HuH-7 (cell line): ENCODE data around the gene NFKB1.

Source experiments
- DNase-seq: peaks from one replicate; pipeline ENCODE4 v3.0.0; 2011; ENCODE audit warnings: low spot score

Gene NFKB1

DNA sequence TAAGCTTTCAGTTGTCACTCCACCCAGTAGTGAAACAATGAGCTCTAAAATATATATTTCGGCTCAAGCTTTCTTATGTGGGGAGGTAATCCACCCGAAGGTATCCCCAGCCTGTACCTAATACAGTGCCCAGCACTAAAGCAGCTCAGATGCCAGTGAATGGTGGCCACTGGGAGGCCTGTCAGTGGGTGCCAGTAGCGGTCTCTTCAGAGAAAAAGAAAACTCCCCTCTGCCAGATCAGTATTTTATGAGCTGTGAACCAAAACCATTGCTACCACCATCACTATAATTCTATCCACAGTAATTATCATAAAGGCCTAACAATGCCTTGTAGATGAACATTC lies 835 bp upstream of the NFKB1 start:
- no peak for DNase-seq

- no peak for DNase-seq
Observed at GRCh38 chr4:102501447-102501696, 213 bp downstream of the NFKB1 start.

DNA sequence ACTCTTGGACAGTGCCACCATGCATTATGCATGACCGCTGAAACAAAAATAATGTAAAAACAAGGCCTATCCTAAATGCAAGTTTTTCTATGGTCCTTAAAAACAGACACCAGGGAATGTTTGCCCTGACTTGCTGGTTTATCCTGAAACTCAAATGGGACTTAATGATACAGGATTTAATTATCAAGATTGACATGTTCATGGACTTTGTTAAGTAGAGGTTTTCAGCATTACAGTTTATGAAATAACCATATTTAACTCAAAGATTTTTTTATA lies 1.3 kb downstream of the NFKB1 start:
- no peak for DNase-seq

DNA sequence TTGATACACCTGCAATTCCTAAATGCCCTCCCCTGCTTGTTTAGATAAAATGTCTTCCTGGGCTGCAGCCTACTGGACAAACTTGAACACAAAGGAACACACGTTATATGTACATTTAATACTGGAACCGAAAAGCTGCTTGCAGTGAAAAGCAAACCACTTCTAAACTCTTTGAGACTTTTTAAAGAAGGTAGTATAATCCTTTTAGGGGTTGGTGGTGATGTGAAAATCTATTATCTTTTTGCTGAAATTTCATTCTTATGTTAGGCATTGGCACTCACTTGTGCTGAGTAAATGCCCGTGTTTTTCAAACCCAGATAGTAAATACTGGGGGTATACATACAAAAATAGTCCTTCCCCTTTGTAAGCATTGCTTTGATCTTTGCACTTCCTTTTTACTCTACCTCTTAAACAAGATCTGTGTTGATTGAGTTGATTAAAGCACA lies 2.2 kb downstream of the NFKB1 start:
- no peak for DNase-seq

GRCh38 chr4:102503831-102504786 lies 3.0 kb downstream of the NFKB1 start:
- no peak for DNase-seq

DNA sequence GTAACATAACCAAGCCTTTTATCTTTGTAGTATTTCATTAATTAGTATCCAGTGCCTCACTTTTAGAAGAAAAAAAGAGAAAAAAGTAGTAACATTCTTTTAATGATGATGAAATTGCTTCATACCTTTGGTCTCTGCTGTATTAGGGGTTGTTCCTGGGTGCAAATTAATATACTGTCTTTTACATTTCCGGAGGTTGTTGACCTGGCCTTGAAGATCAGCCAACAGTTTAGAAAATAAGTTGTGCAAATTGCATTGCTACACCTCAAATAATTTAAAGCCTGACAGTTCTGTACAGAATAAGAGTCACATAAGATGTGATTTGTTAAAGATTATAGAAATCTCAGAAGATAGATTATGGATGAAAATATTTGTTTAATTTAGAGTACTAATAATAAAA lies 3.8 kb downstream of the NFKB1 start:
- DNase-seq, result no peak

- no peak for DNase-seq
Observed at GRCh38 chr4:102505708-102506107, 4.5 kb downstream of the NFKB1 start.

DNA sequence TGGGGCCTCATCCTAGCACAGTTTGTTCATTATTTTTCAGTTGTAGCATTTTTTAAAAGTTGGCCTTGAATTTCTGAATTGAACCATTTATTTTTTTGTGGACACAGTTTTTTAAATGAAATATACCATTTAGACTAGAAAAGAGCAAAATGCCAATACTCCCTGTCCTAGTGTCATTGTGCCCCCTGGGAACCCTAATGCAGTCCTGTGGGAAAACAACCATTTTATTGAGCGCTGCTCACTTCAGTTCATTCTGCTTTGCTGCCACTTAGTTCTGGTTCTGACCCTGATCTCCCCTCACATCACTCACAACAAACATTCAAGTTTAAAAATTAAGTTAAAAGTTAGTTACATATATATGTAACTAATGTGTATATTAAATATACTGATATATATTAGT lies 5.4 kb downstream of the NFKB1 start:
- DNase-seq, result no peak

- DNase-seq, result no peak
Observed at GRCh38 chr4:102511830-102512605, 10.9 kb downstream of the NFKB1 start.

- no peak for DNase-seq
Observed at GRCh38 chr4:102514298-102514964, 13.3 kb downstream of the NFKB1 start.

DNA sequence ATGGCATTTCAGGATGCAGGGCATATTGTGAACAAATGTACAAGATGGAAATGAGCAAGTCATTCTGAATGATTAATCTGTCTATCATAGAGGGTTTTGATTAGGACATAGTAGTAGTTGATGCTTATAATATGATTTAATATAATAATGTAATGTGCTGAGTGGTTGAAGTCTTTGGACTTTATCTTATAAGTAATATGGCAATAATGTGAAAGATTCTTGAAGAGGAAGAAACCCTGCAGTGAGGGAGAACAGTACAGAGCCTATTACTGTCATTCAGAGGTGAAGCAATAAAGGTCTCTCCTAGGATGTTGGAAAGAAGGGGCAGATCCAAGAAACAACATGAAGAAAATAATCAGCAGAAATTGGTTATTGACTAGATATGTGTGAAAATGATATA lies 16.6 kb downstream of the NFKB1 start:
- no peak for DNase-seq

DNA sequence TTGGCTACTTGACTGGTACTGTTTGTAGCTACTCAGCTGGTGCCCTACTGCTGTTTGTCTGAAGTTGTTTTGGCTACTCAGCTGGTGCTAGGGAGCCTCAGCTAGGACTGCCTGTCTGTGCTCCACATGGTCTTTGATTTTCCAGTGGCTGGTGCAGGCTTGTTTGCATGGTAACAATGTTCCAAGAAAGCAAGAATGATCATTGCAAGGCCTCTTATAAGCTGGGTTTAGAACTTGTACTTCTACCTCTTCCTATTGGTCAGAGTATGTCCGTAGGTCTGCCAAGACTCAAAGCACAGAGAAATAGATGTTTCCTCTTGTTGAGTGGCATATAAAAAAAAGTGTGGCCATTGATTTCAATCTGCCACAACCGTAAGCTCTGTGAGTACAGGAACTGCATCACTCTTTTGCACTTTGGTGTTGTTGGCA lies 17.6 kb downstream of the NFKB1 start:
- DNase-seq, result no peak

DNA sequence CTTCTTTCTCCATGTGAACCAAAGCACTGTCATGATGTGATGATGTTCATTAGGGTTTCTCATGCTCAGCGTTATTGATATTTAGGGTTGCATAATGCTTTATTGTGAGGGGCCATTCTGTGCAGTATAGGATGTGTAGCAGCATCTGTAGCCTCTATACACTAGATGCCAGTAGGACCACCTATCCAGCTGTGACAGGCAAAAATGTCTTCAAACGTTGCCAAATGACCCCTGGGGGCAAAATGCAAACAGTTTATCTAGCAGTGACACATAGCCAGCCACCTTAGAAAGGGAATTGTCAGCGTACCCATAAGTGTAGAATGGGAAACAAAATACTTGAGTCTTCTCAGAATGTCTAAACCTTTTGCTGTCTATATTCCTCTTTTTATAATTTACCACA lies 18.8 kb downstream of the NFKB1 start:
- no peak for DNase-seq

- DNase-seq, result no peak
Observed at GRCh38 chr4:102521570-102521969, 20.4 kb downstream of the NFKB1 start.

DNA sequence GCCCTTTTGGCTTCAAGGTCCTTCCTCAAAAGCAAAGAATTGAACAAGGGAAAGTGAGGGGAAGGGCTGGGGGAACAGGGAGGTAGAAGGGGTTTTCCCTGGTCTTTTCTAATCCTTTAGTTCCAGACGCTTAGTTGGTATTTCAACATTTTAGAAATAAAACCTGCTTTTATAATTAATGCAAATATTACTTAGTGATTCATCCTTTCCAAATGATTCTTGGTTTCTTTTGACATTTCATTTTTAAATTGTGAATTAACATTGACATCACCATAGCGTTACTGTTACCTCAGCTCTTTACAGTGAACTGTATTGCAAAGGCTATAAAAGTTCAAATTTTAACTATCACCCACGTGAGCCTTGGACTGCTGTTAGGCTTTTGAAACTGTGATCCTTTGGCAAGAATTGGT lies 20.9 kb downstream of the NFKB1 start:
- no peak for DNase-seq

- no peak for DNase-seq
Observed at GRCh38 chr4:102524691-102525090, 23.5 kb downstream of the NFKB1 start.

- DNase-seq, result no peak
Observed at GRCh38 chr4:102525097-102525496, 23.9 kb downstream of the NFKB1 start.

GRCh38 chr4:102525504-102525903 lies 24.3 kb downstream of the NFKB1 start:
- DNase-seq, result no peak

GRCh38 chr4:102526532-102526931 lies 25.4 kb downstream of the NFKB1 start:
- DNase-seq, result no peak

GRCh38 chr4:102527695-102528283 lies 26.6 kb downstream of the NFKB1 start:
- no peak for DNase-seq

DNA sequence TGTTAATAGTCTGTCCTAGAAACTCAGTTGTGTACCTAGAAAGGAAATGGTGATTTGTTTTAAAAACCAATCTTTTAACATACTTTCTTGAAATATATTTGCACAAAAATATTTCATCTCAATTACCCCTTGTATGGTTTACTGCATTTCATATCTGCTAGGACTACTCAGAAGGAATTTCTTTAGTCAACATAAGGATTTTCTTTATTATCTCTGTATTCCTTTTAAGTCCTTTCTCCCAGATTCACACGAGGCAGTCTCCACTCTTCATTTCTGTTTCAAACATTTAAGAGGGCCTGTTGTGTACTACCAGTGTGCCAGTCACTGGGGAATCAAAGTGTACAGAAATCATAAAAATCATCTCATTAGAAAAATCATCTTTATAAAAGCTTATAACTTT lies 28.8 kb downstream of the NFKB1 start:
- no peak for DNase-seq

DNA sequence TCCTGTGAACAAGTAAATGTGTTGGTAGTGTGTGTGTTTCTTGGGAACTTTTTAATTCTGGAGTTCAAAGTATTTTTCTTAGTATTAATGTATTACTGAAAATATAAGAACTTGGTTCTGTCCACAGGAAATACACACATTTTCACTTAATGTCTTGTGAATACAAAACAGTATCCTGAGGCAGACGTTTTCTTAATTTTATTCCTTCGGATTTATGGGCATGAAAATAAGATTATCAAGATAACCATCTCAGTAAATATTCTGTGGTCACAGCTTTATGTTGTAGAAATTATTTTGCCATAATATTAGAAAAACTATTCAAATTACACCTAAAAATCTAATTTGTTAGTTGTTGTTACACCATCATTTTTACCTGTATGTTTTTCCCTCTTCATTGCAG lies 29.8 kb downstream of the NFKB1 start:
- DNase-seq, result no peak

DNA sequence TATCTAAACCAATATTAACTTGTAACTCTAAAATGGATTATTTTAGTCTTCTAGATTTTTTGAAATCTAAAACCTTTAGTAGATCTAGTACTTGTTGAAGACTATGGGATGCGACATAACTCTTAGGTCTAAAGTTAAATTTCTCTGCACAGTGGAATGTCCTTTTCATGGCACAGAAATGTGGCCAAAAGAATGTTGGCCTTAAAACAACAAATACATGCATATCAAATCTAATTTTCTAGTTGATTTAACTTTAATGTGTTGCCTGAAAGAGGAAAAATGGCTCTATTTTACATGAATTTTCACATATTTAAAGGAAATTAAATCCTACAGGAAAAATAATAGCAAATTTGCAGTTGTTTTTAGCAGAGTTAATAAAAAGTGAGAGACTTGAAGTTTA lies 30.3 kb downstream of the NFKB1 start:
- DNase-seq, result no peak
